Lung (tissue), 12 donors: Measurements from ENCODE around the gene PDE9A. TPM values are rescaled to one million over a fixed set of nuclear protein-coding genes. Genes with fewer than 3 reads are reported as not detected.

Experiments used
- ATAC-seq: fragments of 200-7000 bp; cut with Tn5 transposase; one replicate; pipeline ENCODE4 v1.9.1; 2020; ENCODE audit warnings: moderate number of reproducible peaks; ENCODE audit not compliant: insufficient read depth, low FRiP score
- DNase-seq, 3 donors: peaks; one replicate each; pipeline ENCODE4 v3.0.0-alpha.2; 2013 to 2017
- H3K27ac ChIP-seq, 2 donors: one replicate each; pipeline ENCODE4 v1.5.1; 2013; ENCODE audit warnings: mild to moderate bottlenecking in 2 of 2, moderate library complexity in 2 of 2, control low read depth in 1 of 2, inconsistent platforms in 1 of 2, low read depth in 1 of 2, low read length in 1 of 2
- H3K27me3 ChIP-seq, 3 donors: one replicate each; pipeline ENCODE4 v1.5.1; 2013; ENCODE audit warnings: low read length in 2 of 3; ENCODE audit not compliant: control insufficient read depth in 3 of 3, insufficient read depth in 3 of 3
- H3K36me3 ChIP-seq, 4 donors: one replicate each; pipeline ENCODE4 v1.5.1; 2013; ENCODE audit warnings: low read length in 4 of 4, mild to moderate bottlenecking in 1 of 4, moderate library complexity in 1 of 4; ENCODE audit not compliant: control insufficient read depth in 4 of 4, insufficient read depth in 4 of 4
- H3K4me1 ChIP-seq, 5 donors: one replicate each; pipeline ENCODE4 v1.5.1; 2013; ENCODE audit warnings: low read length in 5 of 5, mild to moderate bottlenecking in 2 of 5, moderate library complexity in 1 of 5; ENCODE audit not compliant: control insufficient read depth in 5 of 5, insufficient read depth in 5 of 5
- H3K4me3 ChIP-seq: one replicate; pipeline ENCODE4 v1.5.1; 2013; ENCODE audit warnings: mild to moderate bottlenecking, control low read depth, moderate library complexity
- H3K9ac ChIP-seq, 2 donors: one replicate each; pipeline ENCODE4 v1.5.1; 2013; ENCODE audit warnings: low read length in 2 of 2, control low read depth in 1 of 2; ENCODE audit not compliant: insufficient read depth in 1 of 2
- H3K9me3 ChIP-seq, 4 donors: one replicate each; pipeline ENCODE4 v1.5.1; 2013; ENCODE audit warnings: low read length in 3 of 4, mild to moderate bottlenecking in 1 of 4, moderate library complexity in 1 of 4; ENCODE audit not compliant: control insufficient read depth in 4 of 4, insufficient read depth in 3 of 4
- CTCF ChIP-seq: IDR thresholded peaks from 2 replicates; pipeline ENCODE4 v1.5.1; 2012; ENCODE audit warnings: mild to moderate bottlenecking; ENCODE audit errors: control extremely low read depth, extremely low read depth
- WGBS, 2 donors: extraction: QIAGEN DNeasy Blood & Tissue Kit; methylation state at CpG; one replicate each; pipeline ENCODE4 v1.1.7; 2013; 5-methylcytosine and 5-hydroxymethylcytosine counted together
- polyA plus RNA-seq, 2 donors: library from polyadenylated mRNA; stranded (reverse); fragments of 200-250 nt; gene quantifications; one replicate each; pipeline ENCODE4 v1.2.1, GENCODE V29; 2013
- total RNA-seq, 2 donors: library from RNA; depleted of rRNA in 1 of 2; stranded (reverse); fragments of >200 nt in 1 of 2; gene quantifications; one replicate each; pipeline ENCODE4 v1.2.1, GENCODE V29; 2014 to 2021
- donor health status: control.
- donor health status: control.
- donor health status: Bipolar disorder and iron deficiency.
- donor health status: healthy.
- donor health status: DM: yes; HTN: yes; CAD: no.

Gene PDE9A
- total and polyA plus RNA-seq, 4 donors: 5.3 to 17.0 (median 6.9) TPM

- Histone ChIP-seq H3K9ac (no peak overlapping the region), H3K4me3 (no peak overlapping the region), H3K9me3 (no peaks in the 10 kb centered on the region), H3K36me3 (no peaks in the 10 kb centered on the region), H3K4me1 (peaks cover 0 to 4% (median 0%) of the 10 kb centered on the region in 5 donors), H3K27me3 (no peaks in the 10 kb centered on the region), H3K27ac (no peak overlapping the region)
- WGBS, 2 donors: 69 to 72% methylated on average over 6 of the region's 6 CpGs
- DNase-seq: no peak
- no peak for TF ChIP-seq CTCF
- ATAC-seq: no peak
Observed at GRCh38 chr21:42794551-42794950, 141.1 kb downstream of the PDE9A start.

GRCh38 chr21:42796327-42797062 lies 143.1 kb downstream of the PDE9A start:
- ATAC-seq (no peak), DNase-seq (no peak)
- WGBS, 2 donors: 46 to 49% methylated on average over 13 of the region's 13 CpGs
- Histone ChIP-seq H3K27me3 (no peaks in the 10 kb centered on the region), H3K9ac (no peak overlapping the region), H3K27ac (no peak overlapping the region), H3K9me3 (no peaks in the 10 kb centered on the region), H3K4me3 (no peak overlapping the region), H3K4me1 (peaks cover 0 to 4% (median 0%) of the 10 kb centered on the region in 5 donors), H3K36me3 (no peaks in the 10 kb centered on the region)
- no peak for TF ChIP-seq CTCF

GRCh38 chr21:42797522-42797921 lies 144.1 kb downstream of the PDE9A start:
- no peak overlapping the region for H3K9ac ChIP-seq
- H3K36me3 ChIP-seq: no peaks in the 10 kb centered on the region
- no peaks in the 10 kb centered on the region for H3K9me3 ChIP-seq
- H3K27ac ChIP-seq: no peak overlapping the region
- ATAC-seq (no peak), DNase-seq (no peak)
- 89 to 97% methylated on average over 7 of the region's 7 CpGs for WGBS, 2 donors
- H3K4me3 ChIP-seq: no peak overlapping the region
- no peaks in the 10 kb centered on the region for H3K27me3 ChIP-seq
- H3K4me1 ChIP-seq: peaks cover 0 to 4% (median 0%) of the 10 kb centered on the region in 5 donors
- no peak for TF ChIP-seq CTCF

- DNase-seq: no peak
- Histone ChIP-seq H3K4me3 (no peak overlapping the region), H3K36me3 (no peaks in the 10 kb centered on the region), H3K4me1 (peaks cover 0 to 4% (median 0%) of the 10 kb centered on the region in 5 donors), H3K9ac (no peak overlapping the region), H3K9me3 (no peaks in the 10 kb centered on the region), H3K27ac (no peak overlapping the region), H3K27me3 (no peaks in the 10 kb centered on the region)
- ATAC-seq: no peak
- 88 to 95% methylated on average over 6 of the region's 6 CpGs for whole genome bisulfite sequencing, 2 donors
- no peak for TF ChIP-seq CTCF
Observed at GRCh38 chr21:42798106-42798505, 144.7 kb downstream of the PDE9A start.
